GM21381 (cell line): ENCODE results near the gene HNRNPAB.
A peak's percentile ranks its signal among the peaks of the same experiment; 100 is the strongest.
"Not testable (repeated sequence)": the region's sequence is repeated elsewhere in the genome, so short reads cannot be mapped to it uniquely, and the experiment has no call there.

Experiments used
- ATAC-seq: cut with Tn5 transposase; IDR thresholded peaks from one replicate; pipeline ENCODE4 v1.9.1; 2021; ENCODE audit warnings: mild to moderate bottlenecking, moderate library complexity; ENCODE audit not compliant: unreplicated experiment

HNRNPAB gene

GRCh38 chr5:178196281-178196812, 8.0 kb upstream of the HNRNPAB start:
- no peak for ATAC-seq

DNA sequence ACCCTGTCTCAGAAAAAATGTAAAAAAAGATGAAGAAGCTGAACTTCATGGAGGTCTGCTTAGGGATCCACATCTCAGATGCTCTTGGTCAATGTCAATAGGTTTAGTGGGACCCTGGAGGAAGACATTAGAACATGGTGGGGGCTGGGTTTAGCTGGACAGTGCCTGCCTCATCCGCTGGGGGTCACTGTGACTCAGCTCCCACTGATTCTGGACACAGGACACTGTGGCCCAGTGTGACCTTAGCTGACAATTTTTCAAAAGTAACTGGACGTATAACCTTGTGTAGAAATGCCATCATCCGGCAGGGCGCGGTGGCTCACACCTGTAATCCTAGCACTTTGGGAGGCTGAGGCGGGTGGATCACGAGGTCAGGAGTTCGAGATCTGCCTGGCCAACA, 7.3 kb upstream of the HNRNPAB start:
- ATAC-seq = no peak

GRCh38 chr5:178198151-178198550, 6.2 kb upstream of the HNRNPAB start:
- not testable (repeated sequence) for ATAC-seq

GRCh38 chr5:178198706-178199105, 5.6 kb upstream of the HNRNPAB start:
- ATAC-seq = no peak

DNA sequence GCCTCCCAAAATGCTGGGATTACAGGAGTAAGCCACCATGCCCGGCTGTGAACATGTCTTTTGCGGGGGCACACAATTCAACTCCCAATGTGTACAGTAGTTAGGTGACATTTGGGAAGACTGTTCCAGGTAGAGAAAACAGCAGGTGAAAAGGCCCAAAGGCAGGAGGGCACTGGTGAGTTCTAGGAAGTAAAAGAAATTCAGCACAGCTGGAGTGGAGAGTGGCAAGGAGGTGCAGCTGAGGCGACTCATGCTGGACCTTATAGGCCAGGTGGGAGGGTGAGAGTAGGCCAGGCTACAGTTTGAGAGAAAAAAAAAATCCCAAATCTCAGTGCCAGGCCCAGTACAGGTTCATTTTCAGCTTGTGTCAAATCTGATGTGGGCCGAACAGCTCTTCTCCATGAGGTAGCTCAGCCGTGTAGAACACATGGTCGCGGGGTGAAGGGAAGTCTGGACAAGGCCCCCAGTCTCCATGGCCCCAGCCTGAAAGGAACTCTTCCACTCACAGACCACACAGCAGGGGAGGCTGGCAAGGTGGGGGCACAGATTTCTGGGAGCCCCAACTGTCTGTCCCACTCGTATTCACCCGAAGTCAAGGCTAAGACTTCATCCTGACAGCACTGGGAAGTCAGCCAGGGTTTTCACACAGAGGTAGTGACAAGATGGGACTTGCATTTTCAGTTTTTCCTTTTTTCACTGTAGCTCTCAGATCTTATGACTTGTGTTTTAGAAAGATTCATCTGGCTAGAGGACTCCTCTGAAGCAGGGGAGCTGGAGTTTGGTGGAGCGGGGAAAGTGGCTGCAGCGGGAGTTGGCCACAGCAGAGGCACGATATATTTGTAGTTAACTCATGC, 4.5 kb upstream of the HNRNPAB start:
- no peak for ATAC-seq

GRCh38 chr5:178201221-178201926, 3.0 kb upstream of the HNRNPAB start:
- ATAC-seq = no peak

DNA sequence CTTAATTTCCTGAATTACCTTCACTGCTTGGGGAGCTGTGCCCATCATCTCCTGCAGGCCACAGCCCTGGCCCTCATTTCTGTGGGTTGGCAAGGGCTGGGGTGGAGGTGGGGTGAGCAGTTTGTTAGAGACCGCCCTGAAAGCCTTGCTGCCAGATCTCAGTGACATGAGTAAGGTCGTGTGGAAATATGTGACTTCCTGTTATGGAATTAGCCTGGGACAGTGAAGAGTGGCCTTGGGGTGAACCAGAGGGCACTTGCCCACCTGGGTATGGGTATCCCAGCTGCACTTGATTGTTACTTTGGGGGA, 2.5 kb upstream of the HNRNPAB start:
- no peak for ATAC-seq

DNA sequence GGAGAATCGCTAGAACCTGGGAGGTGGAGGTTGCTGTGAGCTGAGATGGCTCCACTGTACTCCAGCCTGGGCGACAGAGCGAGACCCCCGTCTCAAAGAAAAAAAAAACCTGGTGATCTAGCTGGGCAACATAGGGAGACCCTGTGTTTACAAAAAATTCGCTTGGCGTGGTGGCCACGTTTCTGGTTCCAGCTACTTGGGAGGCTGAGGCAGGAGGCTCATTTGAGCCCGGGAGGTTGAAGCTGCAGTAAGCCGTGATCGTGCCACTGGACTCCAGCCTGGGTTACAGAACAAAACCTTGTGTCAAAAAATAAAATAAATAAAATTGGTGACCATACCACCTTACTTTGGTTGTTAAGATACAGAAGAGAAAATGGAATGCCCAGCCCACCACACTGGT, 1.8 kb upstream of the HNRNPAB start:
- ATAC-seq = no peak

- peak; percentile 0 for ATAC-seq
These were observed 607 bp upstream of the HNRNPAB start for GRCh38 chr5:178203670-178204181.

- ATAC-seq = peak; percentile 54
These were observed 809 bp downstream of the HNRNPAB start for GRCh38 chr5:178204935-178205748.

DNA sequence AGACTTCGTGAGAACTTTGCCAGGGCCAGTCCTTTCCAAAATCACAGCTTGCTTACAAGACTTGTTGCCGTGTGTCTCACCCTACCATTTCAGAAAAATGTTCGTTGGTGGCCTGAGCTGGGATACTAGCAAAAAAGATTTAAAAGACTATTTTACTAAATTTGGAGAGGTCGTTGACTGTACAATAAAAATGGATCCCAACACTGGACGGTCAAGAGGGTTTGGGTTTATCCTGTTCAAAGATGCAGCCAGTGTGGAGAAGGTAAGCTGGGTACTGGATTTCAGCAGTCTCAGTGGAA, 1.4 kb downstream of the HNRNPAB start:
- ATAC-seq = no peak

DNA sequence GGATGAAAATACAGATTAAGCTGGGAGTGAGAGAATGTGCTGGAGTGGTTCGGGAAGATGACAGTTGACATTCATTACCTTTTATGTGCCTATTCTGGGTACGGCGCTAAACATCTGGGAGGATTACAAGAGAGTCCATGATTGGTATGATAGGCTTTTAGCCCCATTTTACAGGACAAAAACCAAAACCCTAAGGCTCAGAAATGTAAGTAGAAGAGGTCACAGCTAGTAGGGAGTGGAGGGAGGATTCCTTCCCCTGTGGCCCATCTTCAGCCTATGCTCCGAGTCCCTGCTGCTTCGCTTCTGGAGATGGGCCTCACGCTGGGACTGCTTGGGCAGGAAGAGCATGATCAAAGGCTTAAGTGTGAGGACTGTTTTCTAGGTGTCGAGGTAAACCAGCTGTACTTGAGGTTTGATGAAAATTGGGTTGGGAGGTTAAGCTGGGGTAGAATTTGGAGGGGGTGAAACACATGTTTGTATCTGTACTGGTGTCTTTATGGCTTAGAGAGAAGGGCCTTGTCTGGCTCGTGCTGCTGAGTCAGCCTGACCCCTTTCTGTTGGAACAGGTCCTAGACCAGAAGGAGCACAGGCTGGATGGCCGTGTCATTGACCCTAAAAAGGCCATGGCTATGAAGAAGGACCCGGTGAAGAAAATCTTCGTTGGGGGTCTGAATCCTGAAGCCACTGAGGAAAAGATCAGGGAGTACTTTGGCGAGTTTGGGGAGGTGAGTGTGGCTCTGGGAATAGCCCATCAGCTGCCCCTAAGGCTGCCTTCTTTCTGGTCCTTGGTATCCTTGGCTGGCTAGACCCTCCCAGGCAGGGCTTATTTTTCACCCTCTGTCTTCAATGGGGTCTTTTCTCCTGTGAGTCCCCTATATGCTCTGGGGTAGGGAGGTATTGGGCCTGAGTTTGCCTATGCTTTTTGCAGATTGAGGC, 2.1 kb downstream of the HNRNPAB start:
- no peak for ATAC-seq

DNA sequence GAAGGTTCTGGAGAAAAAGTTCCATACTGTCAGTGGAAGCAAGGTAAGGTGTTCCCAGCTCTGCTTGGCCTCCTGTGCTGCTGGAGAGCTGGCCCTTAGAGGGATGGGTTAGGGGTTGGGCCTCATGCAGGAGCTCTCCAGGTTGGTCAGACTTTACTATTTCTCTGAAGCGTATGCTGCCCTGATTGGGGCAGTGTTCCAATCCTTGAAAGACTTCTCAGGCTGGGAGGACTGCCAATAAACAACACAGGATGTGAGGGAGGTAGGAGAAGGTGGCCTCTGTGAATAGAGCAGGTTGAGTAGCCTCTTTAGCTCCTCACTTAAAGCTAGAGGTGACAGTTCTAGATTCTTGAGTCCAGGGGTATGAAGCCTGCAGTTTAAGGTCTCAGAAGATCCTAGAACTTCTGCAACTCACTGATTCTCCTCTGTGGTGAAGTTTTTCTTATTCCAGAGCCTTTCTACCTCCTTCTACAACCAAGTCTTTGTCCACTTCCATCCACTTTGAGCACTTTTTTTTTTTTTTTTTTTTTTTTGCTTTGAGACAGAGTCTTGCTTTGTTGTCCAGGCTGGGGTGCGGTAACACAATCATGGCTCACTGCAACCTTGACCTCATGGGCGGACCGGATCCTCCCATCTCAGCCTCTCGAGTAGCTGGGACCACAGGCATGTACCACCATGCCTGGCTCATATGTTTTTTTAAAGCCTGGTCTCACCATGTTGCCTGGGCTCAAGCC, 3.0 kb downstream of the HNRNPAB start:
- ATAC-seq = no peak

- no peak for ATAC-seq
These were observed 3.6 kb downstream of the HNRNPAB start for GRCh38 chr5:178207917-178208280.

DNA sequence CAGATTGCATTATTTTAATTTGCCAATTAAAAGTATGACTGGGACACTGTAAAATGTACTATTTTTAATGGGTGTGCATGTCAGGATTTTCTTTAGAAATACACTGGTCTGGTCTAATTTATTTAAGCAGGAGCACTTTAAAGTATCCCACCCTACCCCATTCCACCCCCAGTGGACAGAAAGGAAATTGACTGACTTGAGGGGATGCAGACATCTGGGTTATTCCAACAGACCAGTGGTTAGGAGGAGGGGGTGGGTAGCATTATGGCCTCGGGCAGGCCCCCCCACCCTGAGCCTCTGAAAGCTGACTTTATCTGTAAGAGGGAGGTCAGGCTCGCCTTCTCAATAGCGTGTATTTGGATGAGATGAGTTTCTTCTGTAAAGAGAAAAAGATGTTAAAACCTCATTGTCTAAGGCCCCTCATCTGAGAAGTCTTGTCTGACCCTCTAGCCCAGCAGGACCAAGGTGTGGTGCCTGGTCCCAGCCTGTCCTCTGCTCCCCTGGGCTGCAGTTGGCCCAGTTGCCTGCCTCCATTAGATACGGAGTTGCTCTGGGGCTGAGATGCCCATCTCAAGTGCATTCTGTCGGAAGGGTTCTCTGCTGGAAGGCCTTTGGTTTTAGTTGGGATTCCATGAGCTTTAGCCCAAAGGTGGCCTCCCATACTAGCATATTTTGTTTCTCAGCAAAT, 4.4 kb downstream of the HNRNPAB start:
- no peak for ATAC-seq

DNA sequence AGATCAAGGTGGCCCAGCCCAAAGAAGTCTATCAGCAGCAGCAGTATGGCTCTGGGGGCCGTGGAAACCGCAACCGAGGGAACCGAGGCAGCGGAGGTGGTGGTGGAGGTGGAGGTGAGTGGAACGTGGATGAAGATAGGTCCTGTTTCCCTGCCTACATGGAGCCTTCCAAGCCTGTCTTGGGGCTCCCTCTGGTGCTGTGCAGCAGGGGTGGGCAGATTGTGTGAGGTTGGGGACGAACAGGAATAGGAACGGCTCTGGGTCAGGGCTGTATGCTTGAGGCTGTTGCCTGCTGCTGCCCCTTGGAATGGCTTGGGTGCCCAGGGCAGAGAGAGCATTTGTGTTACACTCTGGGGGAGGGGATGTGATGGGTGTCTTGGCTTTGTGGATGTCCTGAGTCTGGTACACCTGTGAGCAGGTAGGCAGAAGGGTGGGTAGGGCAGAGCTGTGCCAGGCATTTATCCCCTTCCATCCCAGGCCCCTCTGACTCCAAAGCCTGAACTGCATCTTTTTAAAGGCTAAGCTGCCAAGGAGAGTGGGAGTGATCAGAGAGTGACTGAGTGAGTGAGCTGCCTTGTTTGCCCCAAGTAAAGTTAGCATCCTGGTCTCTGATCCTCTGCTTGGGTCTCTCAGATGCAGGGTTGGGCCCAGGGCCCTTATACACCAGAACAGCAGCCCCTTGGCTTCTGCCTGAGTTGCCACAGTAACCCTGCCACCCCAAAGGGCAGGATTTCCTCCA, 5.2 kb downstream of the HNRNPAB start:
- no peak for ATAC-seq

- ATAC-seq = no peak
These were observed 5.8 kb downstream of the HNRNPAB start for GRCh38 chr5:178210073-178210535.

DNA sequence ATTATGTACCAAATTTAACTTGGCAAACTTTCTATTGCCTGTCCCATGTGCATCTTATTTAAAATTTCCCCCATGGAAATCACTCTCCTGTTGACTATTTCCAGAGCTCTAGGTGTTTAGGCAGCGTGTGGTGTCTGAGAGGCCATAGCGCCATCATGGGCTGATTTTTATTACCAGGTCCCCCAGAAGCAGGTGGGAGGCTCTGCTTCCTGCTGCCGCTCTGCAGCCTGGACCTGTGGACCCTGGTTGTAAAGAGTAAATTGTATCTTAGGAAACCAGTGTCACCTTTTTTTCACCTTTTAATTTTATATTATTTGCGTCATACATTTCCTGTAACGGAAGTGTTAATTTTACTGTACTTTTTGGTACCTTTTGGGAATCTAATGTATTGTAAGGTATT, 6.4 kb downstream of the HNRNPAB start:
- no peak for ATAC-seq
